GM23338 (cell line): ENCODE measurements around the gene LMO7. TPM values are rescaled to one million over a fixed set of nuclear protein-coding genes. Genes with fewer than 3 reads are reported as not detected.

ENCODE experiments used
- ATAC-seq: fragments of 200-7000 bp; cut with Tn5 transposase; 3 replicates; pipeline ENCODE4 v1.9.1; 2020
- DNase-seq: peaks from one replicate; pipeline ENCODE4 v3.0.0-alpha.2; 2015; ENCODE audit warnings: low spot score
- H2AFZ ChIP-seq: fragments of 200-600 bp; sonication (generic); 2 replicates; pipeline ENCODE4 v1.8.0; 2016; ENCODE audit warnings: antibody characterized with exemption, mild to moderate bottlenecking, moderate library complexity
- H3F3A ChIP-seq: fragments of 200-600 bp; sonication (generic); replicated peaks from 2 replicates; pipeline ENCODE4 v1.8.0; 2017; ENCODE audit warnings: antibody characterized with exemption, mixed run types, low read depth
- H3K27ac ChIP-seq: fragments of 200-600 bp; sonication (generic); 2 replicates; pipeline ENCODE4 v1.6.1; 2016; ENCODE audit warnings: low read depth
- H3K27me3 ChIP-seq: fragments of 200-600 bp; sonication (generic); 2 replicates; pipeline ENCODE4 v1.8.0; 2016; ENCODE audit warnings: mild to moderate bottlenecking, mixed run types, moderate library complexity; ENCODE audit not compliant: insufficient read depth
- H3K36me3 ChIP-seq: fragments of 200-600 bp; sonication (generic); 2 replicates; pipeline ENCODE4 v1.8.0; 2016; ENCODE audit warnings: mild to moderate bottlenecking; ENCODE audit not compliant: insufficient read depth
- H3K4me1 ChIP-seq: fragments of 200-600 bp; sonication (generic); 2 replicates; pipeline ENCODE4 v1.8.0; 2016; ENCODE audit warnings: mild to moderate bottlenecking, moderate library complexity; ENCODE audit not compliant: insufficient read depth
- H3K4me2 ChIP-seq: fragments of 200-600 bp; sonication (generic); 2 replicates; pipeline ENCODE4 v1.7.1; 2017; ENCODE audit warnings: mixed run types
- H3K4me3 ChIP-seq: fragments of 200-600 bp; sonication (generic); 2 replicates; pipeline ENCODE4 v1.6.1; 2016; ENCODE audit warnings: mixed run types
- H3K79me2 ChIP-seq: fragments of 200-600 bp; sonication (generic); replicated peaks from 2 replicates; pipeline ENCODE4 v1.8.0; 2017; ENCODE audit warnings: mild to moderate bottlenecking; ENCODE audit not compliant: insufficient read depth
- H3K9me2 ChIP-seq: fragments of 200-600 bp; sonication (generic); 2 replicates; pipeline ENCODE4 v1.8.0; 2017; ENCODE audit not compliant: insufficient read depth
- H4K20me1 ChIP-seq: fragments of 200-600 bp; sonication (generic); replicated peaks from 2 replicates; pipeline ENCODE4 v1.8.0; 2017; ENCODE audit warnings: mild to moderate bottlenecking; ENCODE audit not compliant: insufficient read depth
- H3K27ac Mint-ChIP-seq: 2 replicates; pipeline ENCODE4 v1.8.0; 2020; ENCODE audit warnings: inconsistent platforms, mild to moderate bottlenecking, moderate library complexity, mixed read lengths
- H3K27me3 Mint-ChIP-seq: 3 replicates; pipeline ENCODE4 v1.8.0; 2022; ENCODE audit warnings: low read depth, mild to moderate bottlenecking, moderate library complexity, mixed read lengths, inconsistent platforms; ENCODE audit not compliant: insufficient read depth, poor library complexity
- H3K36me3 Mint-ChIP-seq: 3 replicates; pipeline ENCODE4 v1.8.0; 2021; ENCODE audit warnings: low read depth, mild to moderate bottlenecking, inconsistent platforms, moderate library complexity, mixed read lengths
- H3K4me1 Mint-ChIP-seq: 3 replicates; pipeline ENCODE4 v1.8.0; 2020; ENCODE audit warnings: mild to moderate bottlenecking, inconsistent platforms, mixed read lengths
- H3K4me3 Mint-ChIP-seq: 3 replicates; pipeline ENCODE4 v1.8.0; 2021; ENCODE audit warnings: moderate library complexity, mild to moderate bottlenecking, inconsistent platforms, mixed read lengths
- H3K9me3 Mint-ChIP-seq: 3 replicates; pipeline ENCODE4 v1.8.0; 2020; ENCODE audit warnings: moderate library complexity, mild to moderate bottlenecking, inconsistent platforms, mixed read lengths
- CREB1 ChIP-seq: fragments of 250-450 bp; sonication (Bioruptor Pico); IDR thresholded peaks from 2 replicates; pipeline ENCODE4 v1.5.0; 2020; ENCODE audit warnings: low read depth, mild to moderate bottlenecking, moderate library complexity
- CTCF ChIP-seq, 2 experiments: fragments of 200-600 bp in 1 of 2; sonication (generic) in 1 of 2; conservative IDR thresholded peaks; 2 replicates each; pipeline versions ENCODE4 v1.5.1 to v1.6.1; 2016 to 2017; ENCODE audit warnings: antibody characterized with exemption in 2 of 2, low read depth in 2 of 2, mild to moderate bottlenecking in 2 of 2, moderate library complexity in 1 of 2
- ETS1 ChIP-seq: IDR thresholded peaks from 2 replicates; pipeline ENCODE4 v1.6.1; 2016; ENCODE audit warnings: antibody characterized with exemption
- EZH2 ChIP-seq: fragments of 200-600 bp; sonication (generic); IDR thresholded peaks from one replicate; pipeline ENCODE4 v1.8.0; 2017; ENCODE audit warnings: antibody characterized with exemption, mild to moderate bottlenecking, low read depth; ENCODE audit not compliant: unreplicated experiment
- EZH2phosphoT487 ChIP-seq: fragments of 200-600 bp; sonication (generic); IDR thresholded peaks from one replicate; pipeline ENCODE4 v1.8.1; 2018; ENCODE audit warnings: antibody characterized with exemption; ENCODE audit not compliant: unreplicated experiment
- JUNB ChIP-seq: IDR thresholded peaks from one replicate; pipeline ENCODE4 v1.6.1; 2016; ENCODE audit warnings: antibody characterized with exemption; ENCODE audit not compliant: unreplicated experiment
- NANOG ChIP-seq: IDR thresholded peaks from 2 replicates; pipeline ENCODE4 v1.6.1; 2016; ENCODE audit warnings: antibody characterized with exemption, borderline replicate concordance
- POLR2AphosphoS5 ChIP-seq: IDR thresholded peaks from 2 replicates; pipeline ENCODE4 v1.6.1; 2016; ENCODE audit warnings: antibody characterized with exemption, low read depth
- STAT1 ChIP-seq: IDR thresholded peaks from one replicate; pipeline ENCODE4 v1.6.1; 2016; ENCODE audit warnings: antibody characterized with exemption; ENCODE audit not compliant: unreplicated experiment
- ZNF114 ChIP-seq: fragments of 250-450 bp; sonication (Bioruptor Pico); IDR thresholded peaks from 2 replicates; pipeline ENCODE4 v1.5.0; 2020; ENCODE audit warnings: mild to moderate bottlenecking, moderate library complexity
- ZNF331 ChIP-seq: fragments of 250-450 bp; sonication (Bioruptor Pico); IDR thresholded peaks from 2 replicates; pipeline ENCODE4 v1.5.0; 2020; ENCODE audit warnings: low read depth, mild to moderate bottlenecking, moderate library complexity
- polyA plus RNA-seq: library from polyadenylated mRNA; unstranded; fragments of >200 nt; fragmentation: Nextera tagmentation; extraction: Ambion mirVana; gene quantifications from 2 replicates; pipeline ENCODE4 v1.2.1, GENCODE V29; 2016
- total RNA-seq: library from RNA; depleted of rRNA; stranded (reverse); fragments of >200 nt; shearing (Covaris generic); gene quantifications from 2 replicates; pipeline ENCODE4 v1.2.3, GENCODE V29; 2014
- TF ChIP-seq, protein P1 (sequence below): IDR thresholded peaks from one replicate; pipeline ENCODE4 v1.6.1; 2018; ENCODE audit warnings: antibody characterized with exemption; ENCODE audit not compliant: unreplicated experiment

Gene LMO7
- total and polyA plus RNA-seq, 2 experiments from 2014 or later: 22.3 to 26.9 TPM

DNA sequence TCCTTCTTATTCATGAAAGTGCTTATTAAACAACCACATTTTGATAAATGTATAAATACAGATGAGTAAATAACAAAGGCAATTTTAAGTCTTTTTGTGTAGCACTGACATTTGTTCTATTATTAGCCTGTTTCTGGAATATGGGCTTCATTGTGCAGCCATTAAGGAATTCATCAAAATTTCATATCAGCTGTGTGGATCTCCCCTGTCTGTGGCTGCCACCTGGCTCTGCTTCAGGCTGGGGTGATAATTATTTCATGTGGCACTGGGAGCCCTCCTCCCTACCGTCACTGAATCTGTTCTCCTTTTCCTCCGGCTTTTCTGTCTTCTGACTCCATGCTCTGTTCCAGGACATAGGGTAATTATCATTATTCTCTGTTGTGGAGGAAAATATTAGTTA lies 57.1 kb downstream of the LMO7 start (continued):
- TF ChIP-seq, protein P1, sequence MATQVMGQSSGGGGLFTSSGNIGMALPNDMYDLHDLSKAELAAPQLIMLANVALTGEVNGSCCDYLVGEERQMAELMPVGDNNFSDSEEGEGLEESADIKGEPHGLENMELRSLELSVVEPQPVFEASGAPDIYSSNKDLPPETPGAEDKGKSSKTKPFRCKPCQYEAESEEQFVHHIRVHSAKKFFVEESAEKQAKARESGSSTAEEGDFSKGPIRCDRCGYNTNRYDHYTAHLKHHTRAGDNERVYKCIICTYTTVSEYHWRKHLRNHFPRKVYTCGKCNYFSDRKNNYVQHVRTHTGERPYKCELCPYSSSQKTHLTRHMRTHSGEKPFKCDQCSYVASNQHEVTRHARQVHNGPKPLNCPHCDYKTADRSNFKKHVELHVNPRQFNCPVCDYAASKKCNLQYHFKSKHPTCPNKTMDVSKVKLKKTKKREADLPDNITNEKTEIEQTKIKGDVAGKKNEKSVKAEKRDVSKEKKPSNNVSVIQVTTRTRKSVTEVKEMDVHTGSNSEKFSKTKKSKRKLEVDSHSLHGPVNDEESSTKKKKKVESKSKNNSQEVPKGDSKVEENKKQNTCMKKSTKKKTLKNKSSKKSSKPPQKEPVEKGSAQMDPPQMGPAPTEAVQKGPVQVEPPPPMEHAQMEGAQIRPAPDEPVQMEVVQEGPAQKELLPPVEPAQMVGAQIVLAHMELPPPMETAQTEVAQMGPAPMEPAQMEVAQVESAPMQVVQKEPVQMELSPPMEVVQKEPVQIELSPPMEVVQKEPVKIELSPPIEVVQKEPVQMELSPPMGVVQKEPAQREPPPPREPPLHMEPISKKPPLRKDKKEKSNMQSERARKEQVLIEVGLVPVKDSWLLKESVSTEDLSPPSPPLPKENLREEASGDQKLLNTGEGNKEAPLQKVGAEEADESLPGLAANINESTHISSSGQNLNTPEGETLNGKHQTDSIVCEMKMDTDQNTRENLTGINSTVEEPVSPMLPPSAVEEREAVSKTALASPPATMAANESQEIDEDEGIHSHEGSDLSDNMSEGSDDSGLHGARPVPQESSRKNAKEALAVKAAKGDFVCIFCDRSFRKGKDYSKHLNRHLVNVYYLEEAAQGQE: no peak
- no peak for TF ChIP-seq POLR2AphosphoS5
- TF ChIP-seq STAT1: no peak
- no peak for TF ChIP-seq ETS1
- no peak for TF ChIP-seq CREB1 (CRISPR knock-in tag)
- TF ChIP-seq ZNF114: no peak

DNA sequence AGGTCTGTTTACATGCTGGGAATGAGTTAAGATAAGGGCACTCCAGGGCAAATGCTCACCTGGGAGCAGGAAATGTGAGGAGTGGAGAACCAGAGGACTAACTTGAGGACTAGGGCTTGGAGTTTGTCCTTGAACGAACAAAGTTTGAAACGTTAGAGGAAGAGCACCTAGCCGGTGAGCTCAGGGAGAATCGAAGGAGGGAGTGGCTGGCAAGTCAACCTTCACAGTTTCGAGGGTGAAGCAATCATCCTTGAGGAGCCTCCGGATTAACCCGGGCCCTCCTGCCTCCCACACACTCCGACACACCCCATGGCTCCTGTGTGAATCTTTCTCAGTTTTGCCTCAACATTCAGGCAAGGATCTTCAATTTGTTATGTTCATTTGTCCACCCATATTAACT lies 58.6 kb downstream of the LMO7 start:
- Mint-ChIP-seq H3K27ac (no peak overlapping the region), H3K4me3 (no peak overlapping the region), H3K27me3 (peaks cover 2% of the 10 kb centered on the region), H3K36me3 (peaks cover 24% of the 10 kb centered on the region), H3K4me1 (0 out of 3 replicates have a peak, but pooled peaks cover 3% of the 10 kb centered on the region), H3K9me3 (peaks cover 21% of the 10 kb centered on the region)
- Histone ChIP-seq H4K20me1 (no peaks in the 10 kb centered on the region), H3K36me3 (peaks cover 6% of the 10 kb centered on the region; the same call in 1 of the 2 replicates), H3K4me3 (no peak overlapping the region), H3F3A (no peaks in the 10 kb centered on the region), H3K4me1 (no peaks in the 10 kb centered on the region), H3K79me2 (no peaks in the 10 kb centered on the region), H3K27ac (no peak overlapping the region), H3K4me2 (no peak overlapping the region), H3K27me3 (no peaks in the 10 kb centered on the region), H3K9me2 (no peaks in the 10 kb centered on the region), H2AFZ (no peak overlapping the region)
- ATAC-seq: no peak
- DNase-seq: no peak
- TF ChIP-seq CTCF (conservative IDR thresholded peaks at IDR 0.05; ENCODE audit: low read depth in 2 of 2) (no peak), EZH2phosphoT487 (no peak), STAT1 (no peak), NANOG (no peak), ZNF114 (no peak), JUNB (no peak), ZNF331 (CRISPR knock-in tag) (no peak), CREB1 (CRISPR knock-in tag) (no peak), EZH2 (no peak)
- TF ChIP-seq, protein P1: no peak
